Cardiac septum (tissue), 1 donor: ENCODE results near the gene ATP5PB. TPM values are rescaled to one million over a fixed set of nuclear protein-coding genes. Genes with fewer than 3 reads are reported as not detected.

Experiments used
- DNase-seq: peaks from one replicate; pipeline ENCODE4 v3.0.0-alpha.2; 2020; ENCODE audit warnings: low spot score
- intact Hi-C: fragments of 100-400 bp; cut with DNase I; formaldehyde crosslinking; loops from one replicate; pipeline ENCODE4 v1.14.0; 2022
- total RNA-seq: library from RNA; stranded (reverse); fragmentation: NEBNext Ultra II Directional; extraction: Animal tissue kit (Norgen Biotek cat#: 25700); gene quantifications from one replicate; pipeline ENCODE4 v1.2.1, GENCODE V29; 2021
- donor health status: DM: no; HTN: no; CAD: no.

Gene ATP5PB
- total RNA-seq, 1 donor from 2014 or later, result 565 TPM

- no peak for DNase-seq
- intact Hi-C loops, result no loop called here
Observed at GRCh38 chr1:111444031-111444430, 5.2 kb upstream of the ATP5PB start.

- intact Hi-C loops, result no loop called here
- DNase-seq, result no peak
Observed at GRCh38 chr1:111446546-111446945, 2.7 kb upstream of the ATP5PB start.

GRCh38 chr1:111446967-111447892 is 2.0 kb upstream of the ATP5PB start:
- intact Hi-C loops, result no loop called here
- DNase-seq, result no peak

- intact Hi-C loops, result no loop called here
- no peak for DNase-seq
Observed at GRCh38 chr1:111448482-111448917, 764 bp upstream of the ATP5PB start.

GRCh38 chr1:111449703-111450017 is 396 bp downstream of the ATP5PB start:
- intact Hi-C loops, result no loop called here
- no peak for DNase-seq

- no peak for DNase-seq
- intact Hi-C loops, result no loop called here
Observed at GRCh38 chr1:111450185-111450584, 921 bp downstream of the ATP5PB start.

GRCh38 chr1:111452581-111452980 is 3.3 kb downstream of the ATP5PB start:
- no peak for DNase-seq
- intact Hi-C loops, result no loop called here

- no peak for DNase-seq
- intact Hi-C loops, result no loop called here
Observed at GRCh38 chr1:111453706-111454105, 4.4 kb downstream of the ATP5PB start.

- no peak for DNase-seq
- intact Hi-C loops, result no loop called here
Observed at GRCh38 chr1:111454859-111455641, 5.8 kb downstream of the ATP5PB start.

- intact Hi-C loops, result no loop called here
- no peak for DNase-seq
Observed at GRCh38 chr1:111455642-111456031, 6.4 kb downstream of the ATP5PB start.

- DNase-seq, result no peak
- intact Hi-C loops, result no loop called here
Observed at GRCh38 chr1:111461765-111462164, 12.5 kb downstream of the ATP5PB start.

GRCh38 chr1:111462370-111463028 is 13.2 kb downstream of the ATP5PB start:
- no peak for DNase-seq
- intact Hi-C loops, result no loop called here

- no peak for DNase-seq
- intact Hi-C loops, result no loop called here
Observed at GRCh38 chr1:111463029-111463683, 13.9 kb downstream of the ATP5PB start.

GRCh38 chr1:111465754-111466153 is 16.5 kb downstream of the ATP5PB start:
- no peak for DNase-seq
- intact Hi-C loops, result no loop called here

- intact Hi-C loops, result no loop called here
- DNase-seq, result no peak
Observed at GRCh38 chr1:111466480-111466879, 17.2 kb downstream of the ATP5PB start.

GRCh38 chr1:111467865-111468716 is 18.8 kb downstream of the ATP5PB start:
- intact Hi-C loops, result no loop called here
- DNase-seq, result no peak

GRCh38 chr1:111468717-111469100 is 19.4 kb downstream of the ATP5PB start:
- no peak for DNase-seq
- intact Hi-C loops, result no loop called here

- DNase-seq, result no peak
- intact Hi-C loops, result no loop called here
Observed at GRCh38 chr1:111469539-111469938, 20.3 kb downstream of the ATP5PB start.

- DNase-seq, result no peak
- intact Hi-C loops, result no loop called here
Observed at GRCh38 chr1:111470596-111470995, 21.3 kb downstream of the ATP5PB start.
